Epithelial cell of proximal tubule (primary cell): ENCODE data around the gene MTNR1A. TPM values are rescaled to one million over a fixed set of nuclear protein-coding genes. Genes with fewer than 3 reads are reported as not detected.

Experiments used
- DNase-seq: peaks from one replicate; pipeline ENCODE4 v3.0.0-alpha.2; 2011; ENCODE audit warnings: low read depth
- H3K4me3 ChIP-seq: 2 replicates; pipeline ENCODE4 v1.5.1; 2011; ENCODE audit warnings: low read depth, mild to moderate bottlenecking, low read length
- total RNA-seq: library from RNA; depleted of rRNA; stranded (reverse); fragments of >200 nt; gene quantifications from 2 replicates; pipeline ENCODE4 v1.2.3, GENCODE V29; 2015
- TF ChIP-seq, protein P1 (sequence below): conservative IDR thresholded peaks from 2 replicates; pipeline ENCODE4 v1.5.1; 2012; ENCODE audit warnings: low read depth, mild to moderate bottlenecking, low read length

MTNR1A gene
- total RNA-seq, 1 donor from 2014 or later = not detected

DNA sequence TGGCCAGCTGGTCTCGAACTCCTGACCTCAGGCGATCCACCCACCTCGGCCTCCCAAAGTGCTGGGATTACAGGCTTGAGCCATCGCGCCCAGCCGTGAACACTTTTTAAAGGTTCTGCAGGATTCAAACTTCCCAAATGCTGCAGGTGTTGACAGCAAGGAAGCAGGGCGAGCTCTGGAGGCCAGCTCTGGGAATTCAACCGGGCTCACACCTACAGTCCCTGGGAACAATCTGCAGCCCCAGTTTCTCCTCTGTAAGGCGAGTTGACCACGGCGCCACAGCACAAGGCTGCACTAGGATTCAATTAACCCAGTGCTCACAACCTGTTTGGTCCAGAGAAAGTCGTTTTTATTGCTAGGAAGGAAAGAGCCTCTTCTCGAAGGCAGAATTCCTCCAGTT, 1.6 kb downstream of the MTNR1A start:
- no peak for DNase-seq
- no peak overlapping the region for H3K4me3 ChIP-seq
- TF ChIP-seq, protein P1, sequence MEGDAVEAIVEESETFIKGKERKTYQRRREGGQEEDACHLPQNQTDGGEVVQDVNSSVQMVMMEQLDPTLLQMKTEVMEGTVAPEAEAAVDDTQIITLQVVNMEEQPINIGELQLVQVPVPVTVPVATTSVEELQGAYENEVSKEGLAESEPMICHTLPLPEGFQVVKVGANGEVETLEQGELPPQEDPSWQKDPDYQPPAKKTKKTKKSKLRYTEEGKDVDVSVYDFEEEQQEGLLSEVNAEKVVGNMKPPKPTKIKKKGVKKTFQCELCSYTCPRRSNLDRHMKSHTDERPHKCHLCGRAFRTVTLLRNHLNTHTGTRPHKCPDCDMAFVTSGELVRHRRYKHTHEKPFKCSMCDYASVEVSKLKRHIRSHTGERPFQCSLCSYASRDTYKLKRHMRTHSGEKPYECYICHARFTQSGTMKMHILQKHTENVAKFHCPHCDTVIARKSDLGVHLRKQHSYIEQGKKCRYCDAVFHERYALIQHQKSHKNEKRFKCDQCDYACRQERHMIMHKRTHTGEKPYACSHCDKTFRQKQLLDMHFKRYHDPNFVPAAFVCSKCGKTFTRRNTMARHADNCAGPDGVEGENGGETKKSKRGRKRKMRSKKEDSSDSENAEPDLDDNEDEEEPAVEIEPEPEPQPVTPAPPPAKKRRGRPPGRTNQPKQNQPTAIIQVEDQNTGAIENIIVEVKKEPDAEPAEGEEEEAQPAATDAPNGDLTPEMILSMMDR = no peak

DNA sequence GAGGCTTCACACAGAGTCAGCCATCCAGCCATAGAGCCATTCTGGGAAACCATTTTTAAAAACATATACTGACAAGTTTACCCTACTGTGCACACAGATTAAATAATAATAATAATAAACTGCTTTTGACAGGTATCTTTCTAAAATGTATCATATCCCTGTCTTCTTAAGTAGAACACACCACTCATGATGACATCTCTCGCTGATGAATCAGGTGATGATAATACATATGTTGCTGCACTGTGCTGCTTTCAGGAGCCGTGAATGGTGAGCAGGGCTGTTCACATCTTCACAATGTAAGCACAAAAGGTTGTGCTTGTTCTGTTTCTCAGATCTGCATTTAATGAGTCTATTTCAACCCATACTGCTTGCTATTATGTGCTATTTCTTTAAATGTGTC, 3.5 kb downstream of the MTNR1A start:
- TF ChIP-seq, protein P1 = no peak
- DNase-seq = no peak
- H3K4me3 ChIP-seq = no peak overlapping the region

DNA sequence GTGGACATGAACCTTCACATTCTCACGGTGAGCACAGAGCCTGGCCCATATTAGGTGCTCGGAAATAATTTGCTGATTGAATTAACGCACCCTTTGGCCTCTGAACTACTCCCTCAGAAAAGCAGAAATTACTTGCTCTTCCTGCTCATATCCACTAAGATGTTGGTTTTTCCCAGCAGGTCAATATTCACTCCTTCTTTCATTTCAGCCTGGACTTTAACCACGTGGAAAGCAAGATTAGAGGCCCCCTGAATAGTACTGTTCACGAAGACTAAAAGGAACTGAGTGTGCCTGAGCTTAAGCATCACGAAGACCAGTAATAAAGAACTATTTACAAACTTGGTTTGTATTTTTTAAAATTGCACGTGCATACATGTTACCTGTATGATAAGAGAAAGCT, 9.9 kb downstream of the MTNR1A start:
- H3K4me3 ChIP-seq = no peak overlapping the region
- TF ChIP-seq, protein P1 = no peak
- DNase-seq = no peak

DNA sequence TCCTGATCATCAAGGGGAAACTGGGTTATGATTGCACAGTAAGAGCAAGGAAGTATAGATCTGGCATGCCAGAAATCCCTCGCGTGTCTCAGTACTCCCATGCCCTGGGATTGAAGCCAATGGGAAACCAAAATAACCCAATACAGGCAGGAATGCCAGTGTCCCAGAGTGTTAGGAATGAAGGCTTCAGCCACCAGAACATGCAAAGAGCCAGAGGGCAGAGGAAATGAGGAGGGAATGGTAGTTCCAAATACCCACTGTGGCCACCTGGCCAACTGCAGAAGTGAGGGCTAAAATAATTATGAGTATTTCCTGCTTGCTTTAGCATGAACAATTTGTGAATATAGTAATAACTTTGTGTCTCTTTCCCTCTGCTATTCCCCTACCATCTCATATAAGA, 12.2 kb downstream of the MTNR1A start:
- H3K4me3 ChIP-seq = no peak overlapping the region
- no peak for DNase-seq
- TF ChIP-seq, protein P1 = no peak

DNA sequence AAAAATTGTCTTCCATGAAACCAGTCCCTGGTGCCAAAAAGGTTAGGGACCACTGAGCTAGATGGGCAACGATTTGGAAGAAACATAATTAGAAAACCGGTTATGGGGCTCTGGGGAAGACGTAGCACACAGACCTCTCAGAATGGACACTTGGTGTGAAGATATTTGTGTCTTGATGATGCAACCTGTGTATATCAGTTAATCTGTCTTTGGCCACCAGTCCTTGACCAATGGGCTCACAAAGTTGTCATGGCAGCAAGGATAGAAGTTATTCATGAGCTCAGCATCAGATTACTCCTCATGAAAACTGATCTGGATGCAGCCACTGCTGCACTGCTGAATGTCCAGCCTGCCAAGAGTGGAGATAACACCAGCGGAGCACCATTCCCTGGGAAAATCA, 13.6 kb downstream of the MTNR1A start:
- TF ChIP-seq, protein P1 = no peak
- no peak overlapping the region for H3K4me3 ChIP-seq
- no peak for DNase-seq

DNA sequence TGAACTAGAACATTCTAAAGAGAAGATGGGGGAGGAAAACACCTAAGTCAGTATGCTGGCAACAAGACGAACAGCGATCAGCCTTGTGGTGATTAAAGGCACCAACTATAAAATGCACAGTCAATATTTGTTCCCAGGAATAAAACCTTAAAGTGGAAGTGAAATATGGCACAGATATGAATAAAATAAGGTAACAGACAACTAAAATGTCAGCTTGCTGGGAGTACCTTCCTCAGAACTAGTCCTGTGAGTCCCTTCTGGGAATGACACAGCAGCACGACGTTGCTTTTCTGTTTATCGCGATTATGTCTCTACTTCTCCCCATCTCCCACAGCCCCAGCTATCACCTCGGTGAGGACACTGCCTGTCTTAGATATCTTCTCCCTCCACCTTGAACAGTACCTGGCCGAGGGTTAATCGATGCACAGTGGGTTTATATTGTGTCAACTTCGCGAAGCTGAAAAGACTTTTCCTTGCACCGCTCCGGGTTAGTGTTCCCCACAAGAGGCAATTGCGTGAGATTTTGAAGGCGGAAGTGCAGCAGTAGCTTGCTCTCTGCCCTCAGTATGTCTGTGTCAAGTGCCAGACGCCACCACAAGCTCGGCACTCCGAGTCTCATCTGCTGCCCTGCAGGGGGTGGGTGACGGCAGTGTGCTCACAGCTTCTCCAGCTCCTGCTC, 17.4 kb downstream of the MTNR1A start:
- TF ChIP-seq, protein P1 = no peak
- no peak for DNase-seq
- peak overlapping the region; percentile 42 for H3K4me3 ChIP-seq

DNA sequence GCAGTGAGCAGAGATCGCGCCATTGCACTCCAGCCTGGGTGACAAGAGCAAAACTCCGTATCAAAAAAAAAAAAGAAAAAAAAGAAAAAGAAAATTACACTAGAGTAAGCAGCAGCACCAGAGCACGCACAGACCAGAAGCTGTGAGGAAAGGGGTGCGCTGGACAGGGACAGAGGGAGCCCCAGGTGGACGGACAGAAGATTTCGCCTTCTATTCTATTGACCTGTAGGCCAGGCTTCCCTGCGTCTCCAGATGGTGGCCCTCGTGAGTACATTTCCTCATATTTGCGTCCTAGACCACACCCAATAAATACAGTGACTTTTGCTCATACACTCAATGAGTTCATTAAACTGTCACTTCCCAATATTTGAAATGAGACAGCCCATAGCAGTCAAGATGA, 19.1 kb downstream of the MTNR1A start:
- DNase-seq = no peak
- TF ChIP-seq, protein P1 = no peak
- no peak overlapping the region for H3K4me3 ChIP-seq
